ENCODE data around the gene DSG3.

DSG3 gene

DNA sequence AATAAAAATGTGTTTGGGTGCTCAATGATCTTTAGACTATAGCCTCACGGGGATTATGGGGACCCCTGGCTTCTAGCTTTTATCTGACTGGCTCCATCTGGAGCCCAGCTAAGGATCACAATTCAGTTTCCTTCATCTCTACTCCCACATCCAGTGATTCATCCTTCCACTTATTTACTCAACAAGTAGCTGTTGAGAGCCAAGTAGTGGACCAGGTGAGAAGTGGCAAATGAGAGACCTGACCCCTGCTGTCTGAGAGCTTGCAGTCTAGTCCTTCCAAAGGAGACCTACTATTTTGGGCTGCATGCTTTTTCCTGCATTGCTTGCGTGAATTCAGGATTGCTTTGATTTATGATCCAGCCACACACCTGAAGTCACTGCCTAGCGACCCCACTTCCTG, 10.7 kb upstream of the DSG3 start:
- FAIRE-seq = no peak

DNA sequence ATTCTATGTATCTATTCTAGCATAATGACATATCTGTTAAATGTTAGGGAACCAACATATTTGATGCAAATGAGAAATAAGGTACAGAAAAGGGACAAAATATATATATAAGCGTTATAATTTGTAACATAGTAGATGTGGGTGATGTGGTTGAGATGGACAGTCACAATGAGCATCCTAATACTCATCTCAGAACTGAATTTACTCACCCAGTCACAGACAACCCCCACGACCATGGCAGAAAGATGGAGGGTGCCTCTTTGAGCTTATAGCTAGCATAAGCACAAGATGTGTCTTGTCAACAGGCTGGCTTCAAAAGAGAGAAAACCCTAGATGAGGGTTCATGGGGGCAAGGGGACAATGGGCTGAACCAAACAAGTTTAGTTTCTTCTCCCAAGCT, 9.1 kb upstream of the DSG3 start:
- no peak for FAIRE-seq

DNA sequence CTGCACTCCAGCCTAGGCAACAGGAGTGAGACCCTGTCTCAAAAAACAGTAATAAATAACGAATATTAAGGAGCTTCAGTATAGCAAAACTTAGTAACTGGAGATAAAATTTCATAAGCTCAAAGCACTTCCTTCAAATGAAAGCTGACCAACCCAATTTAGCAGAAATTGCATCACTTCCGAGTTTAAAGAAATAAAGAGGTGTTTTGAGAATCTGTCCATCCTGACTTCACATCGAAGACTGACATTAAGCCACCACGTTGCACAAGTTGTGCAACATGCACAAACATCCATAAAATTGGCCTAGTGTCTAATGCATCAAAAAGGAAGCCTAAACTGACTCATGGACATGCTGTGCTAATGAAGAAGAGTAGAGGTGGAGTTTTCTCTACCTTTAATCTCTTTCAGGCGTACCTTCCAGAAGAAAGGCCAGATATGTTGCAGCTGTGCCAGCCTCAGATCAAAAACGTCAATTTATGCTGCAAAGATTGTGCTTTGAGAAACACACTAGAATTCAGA, 7.7 kb upstream of the DSG3 start:
- FAIRE-seq = no peak

- no peak for FAIRE-seq
Measured at GRCh38 chr18:31440787-31441186, 6.8 kb upstream of the DSG3 start.

GRCh38 chr18:31441493-31441892, 6.0 kb upstream of the DSG3 start:
- FAIRE-seq = no peak

GRCh38 chr18:31444142-31444541, 3.4 kb upstream of the DSG3 start:
- no peak for FAIRE-seq

DNA sequence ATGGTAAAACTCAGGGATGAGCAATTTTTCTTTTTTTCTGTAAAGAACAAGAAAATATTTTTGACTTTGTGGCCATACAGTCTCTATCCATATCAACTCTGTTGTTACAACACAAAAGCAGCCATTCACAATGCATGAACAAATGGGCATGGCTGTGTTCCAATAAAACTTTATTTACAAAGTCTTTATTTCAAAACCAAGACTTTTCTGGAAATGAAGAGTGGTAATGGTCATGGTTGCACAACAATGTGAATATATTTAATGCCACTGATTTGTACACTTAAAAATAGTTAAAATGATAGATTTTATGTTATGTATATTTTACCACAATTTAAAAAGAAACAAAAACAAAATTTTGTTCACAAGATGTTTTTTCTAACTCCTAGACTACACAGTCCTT, 1.6 kb upstream of the DSG3 start:
- no peak for FAIRE-seq

DNA sequence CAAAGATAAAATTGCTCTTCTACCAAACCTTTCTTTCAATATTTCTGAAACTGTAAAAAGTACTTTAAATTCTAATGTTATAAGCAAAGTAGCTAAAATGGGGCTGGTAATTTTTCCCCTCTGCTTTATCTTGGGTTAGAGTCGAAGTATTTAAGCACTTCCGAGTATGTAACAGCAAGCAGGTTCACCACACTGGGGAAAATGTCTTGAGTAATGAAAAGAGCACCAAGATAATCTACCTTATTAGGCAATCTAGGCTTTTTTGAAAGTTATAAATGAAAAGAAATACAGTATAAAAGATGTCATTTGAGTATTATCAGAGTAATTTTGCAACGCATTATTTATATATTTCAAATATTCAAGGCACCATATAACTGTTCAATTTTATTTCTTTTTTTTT, 687 bp upstream of the DSG3 start:
- FAIRE-seq = no peak

- FAIRE-seq = no peak
Measured at GRCh38 chr18:31450409-31450808, 2.9 kb downstream of the DSG3 start.

GRCh38 chr18:31451625-31452024, 4.1 kb downstream of the DSG3 start:
- no peak for FAIRE-seq

DNA sequence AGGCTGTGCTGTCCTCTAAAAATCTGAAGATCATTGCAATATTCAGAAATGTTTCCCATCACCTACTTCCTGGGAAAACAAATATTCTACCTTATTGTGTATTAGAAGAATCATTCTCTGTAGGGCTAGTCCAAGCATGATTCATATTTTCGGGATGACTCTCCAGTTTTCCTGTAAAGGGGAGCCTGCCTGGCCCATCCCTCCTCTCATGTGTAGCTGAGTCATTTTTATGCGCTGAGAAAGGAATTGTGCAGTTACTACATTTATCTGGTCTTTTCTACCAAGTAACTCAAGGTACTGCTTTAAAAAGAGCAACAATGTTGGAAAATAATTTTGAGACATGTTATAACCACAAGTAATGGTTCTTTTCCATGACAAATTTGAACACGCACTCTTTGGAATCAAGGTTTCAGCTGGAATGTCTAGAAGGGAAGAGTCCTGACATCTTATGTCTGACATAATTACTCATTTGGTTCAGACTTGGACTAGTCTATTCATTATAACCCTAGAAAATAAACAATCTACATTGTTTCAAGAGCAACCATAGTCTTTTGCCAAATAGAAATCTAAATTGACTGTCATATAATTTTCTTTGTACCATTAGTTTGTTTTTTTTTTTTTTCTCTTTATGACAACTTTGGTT, 6.6 kb downstream of the DSG3 start:
- no peak for FAIRE-seq

DNA sequence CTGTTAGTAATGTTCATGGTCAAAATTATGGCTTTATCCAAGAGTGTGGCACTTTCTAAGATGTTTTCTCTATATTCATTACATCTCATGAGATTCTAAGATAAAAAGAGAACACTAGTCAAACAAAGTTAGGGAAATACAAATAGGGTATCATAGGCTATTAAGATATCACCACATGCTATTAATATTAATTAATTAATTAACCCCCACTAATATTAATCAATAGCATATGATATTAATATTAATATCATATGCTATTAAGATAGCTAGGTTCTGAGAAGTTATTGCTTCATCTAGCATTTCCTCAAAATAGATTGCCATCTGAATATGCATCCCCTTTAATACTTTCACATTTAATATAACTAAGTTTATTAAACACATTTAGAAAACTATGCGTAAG, 22.1 kb downstream of the DSG3 start:
- FAIRE-seq = no peak

GRCh38 chr18:31478688-31479087, 31.1 kb downstream of the DSG3 start:
- FAIRE-seq = no peak

DNA sequence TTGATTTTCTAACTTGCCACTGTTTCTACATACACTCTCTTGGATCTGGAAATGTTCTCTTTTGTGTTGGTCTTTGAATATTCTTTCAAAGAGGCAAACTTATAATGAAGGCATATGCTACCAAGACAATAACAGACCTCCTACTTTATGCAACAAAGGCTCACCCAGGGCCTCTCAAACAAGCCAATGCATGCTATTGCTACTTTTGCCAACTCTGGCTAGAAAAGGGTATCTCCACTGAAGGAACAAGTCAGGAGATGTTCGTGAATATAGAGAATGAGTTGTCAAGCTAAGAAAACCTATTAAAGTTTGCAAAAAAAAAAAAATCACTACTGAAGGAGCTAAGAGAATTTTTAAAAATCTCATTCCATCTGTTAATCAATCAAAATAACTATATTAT, 34.5 kb downstream of the DSG3 start:
- no peak for FAIRE-seq

GRCh38 chr18:31483396-31483795, 35.9 kb downstream of the DSG3 start:
- FAIRE-seq = no peak

DNA sequence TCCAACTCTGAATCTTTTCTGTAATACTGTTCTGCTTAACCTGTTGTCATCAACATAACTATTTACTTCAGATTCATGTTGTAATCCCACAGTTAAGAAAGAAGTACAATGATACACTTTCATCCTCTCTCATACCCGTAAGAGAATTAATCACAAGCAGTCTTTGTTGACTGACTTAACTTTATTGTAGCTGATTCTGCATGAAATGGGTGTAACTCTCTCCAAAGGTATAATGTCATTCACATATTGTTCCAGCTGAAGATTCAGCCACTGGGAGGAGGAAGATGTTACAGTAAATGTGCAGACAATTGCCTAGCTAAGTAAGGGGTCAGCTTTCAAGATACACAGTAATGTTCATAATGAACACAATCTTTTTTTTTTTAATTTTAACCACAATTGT, 36.9 kb downstream of the DSG3 start:
- FAIRE-seq = no peak

GRCh38 chr18:31486165-31486564, 38.6 kb downstream of the DSG3 start:
- no peak for FAIRE-seq

GRCh38 chr18:31487246-31488015, 39.9 kb downstream of the DSG3 start:
- FAIRE-seq = no peak

GRCh38 chr18:31489311-31489710, 41.8 kb downstream of the DSG3 start:
- no peak for FAIRE-seq

GRCh38 chr18:31490387-31490786, 42.8 kb downstream of the DSG3 start:
- FAIRE-seq = no peak

GRCh38 chr18:31490833-31491232, 43.3 kb downstream of the DSG3 start:
- FAIRE-seq = no peak

GRCh38 chr18:31491586-31491985, 44.0 kb downstream of the DSG3 start:
- FAIRE-seq = no peak

DNA sequence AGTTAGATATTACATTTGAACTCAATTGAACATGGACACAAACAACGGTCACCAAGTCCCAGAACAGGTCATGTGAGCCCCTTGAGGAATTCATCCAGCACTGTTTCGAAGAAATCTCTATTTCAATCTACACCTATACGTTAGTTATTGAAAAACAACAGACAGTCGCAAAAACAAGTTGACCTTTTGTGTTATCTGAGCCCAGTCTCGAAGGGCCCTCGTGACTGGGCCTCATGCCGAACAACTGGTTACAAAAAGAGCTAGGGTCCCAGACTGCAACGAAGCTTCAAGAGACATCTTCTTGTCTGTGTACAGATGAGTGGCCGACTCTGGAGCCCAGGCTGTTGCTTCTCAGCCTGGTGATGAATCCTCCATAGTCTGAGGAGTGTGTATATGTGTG, 45.1 kb downstream of the DSG3 start:
- FAIRE-seq = no peak

DNA sequence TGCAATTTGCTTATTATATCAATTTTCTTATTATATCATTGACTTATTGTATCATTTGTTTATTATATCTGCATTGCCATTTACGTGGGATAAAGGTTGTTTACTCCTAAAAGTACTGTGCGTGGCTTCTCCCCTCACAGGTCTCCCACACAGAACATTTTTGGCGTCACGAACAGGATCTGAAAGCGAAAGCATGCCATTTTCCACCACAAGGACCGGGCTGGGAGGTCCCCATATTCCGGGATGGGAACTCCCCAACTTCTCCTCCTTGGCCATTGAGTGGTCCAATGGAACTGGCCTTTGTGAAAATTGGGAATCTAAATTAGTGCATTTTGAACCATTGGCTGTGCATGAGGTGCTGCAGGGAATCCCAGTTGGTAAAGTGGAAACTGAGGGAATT, 45.6 kb downstream of the DSG3 start:
- FAIRE-seq = no peak

DNA sequence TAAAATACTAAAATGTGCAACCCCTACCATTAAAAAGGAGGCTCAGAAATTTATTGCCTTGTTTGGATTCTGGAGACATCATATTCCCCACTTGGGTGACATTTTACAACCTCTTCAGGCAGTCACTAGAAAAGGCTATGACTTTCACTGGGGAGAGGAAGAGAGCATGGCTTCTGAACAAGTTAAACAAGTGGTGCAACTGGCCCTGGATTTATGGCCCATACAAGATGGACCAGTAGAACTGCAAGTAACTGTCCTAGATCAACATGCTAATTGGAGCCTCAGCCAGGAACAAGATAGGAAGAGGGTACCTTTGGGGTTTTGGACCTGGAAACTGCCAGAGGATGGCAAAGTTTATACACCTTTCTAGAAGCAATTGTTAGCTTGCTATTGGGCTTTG, 46.4 kb downstream of the DSG3 start:
- no peak for FAIRE-seq
